ENCODE results near the gene BCLAF1.
"Not testable (repeated sequence)": the region's sequence is repeated elsewhere in the genome, so short reads cannot be mapped to it uniquely, and the experiment has no call there.

Gene BCLAF1

GRCh38 chr6:136317971-136318370 is 28.3 kb upstream of the BCLAF1 start:
- Mint-ChIP-seq H3K27me3 (no peaks in the 10 kb centered on the region), H3K27ac (no peak overlapping the region), H3K4me1 (no peaks in the 10 kb centered on the region), H3K9me3 (no peaks in the 10 kb centered on the region), H3K4me3 (no peak overlapping the region)
- no peak for DNase-seq
- no peak for ATAC-seq

- H3K4me1 Mint-ChIP-seq: no peaks in the 10 kb centered on the region
- H3K27me3 Mint-ChIP-seq: no peaks in the 10 kb centered on the region
- ATAC-seq: peak; percentile 82
Measured at GRCh38 chr6:136317021-136317694, 27.5 kb upstream of the BCLAF1 start.

GRCh38 chr6:136315594-136315993 is 25.9 kb upstream of the BCLAF1 start:
- Mint-ChIP-seq H3K4me1 (no peaks in the 10 kb centered on the region), H3K9me3 (no peaks in the 10 kb centered on the region), H3K4me3 (no peak overlapping the region), H3K27ac (peak overlapping the region in 1 of 2 donors; percentile 64), H3K27me3 (no peaks in the 10 kb centered on the region)
- DNase-seq (no peak), ATAC-seq (no peak)

More at GRCh38 chr6:136317021-136317694, 27.5 kb upstream of the BCLAF1 start:
- H3K27ac Mint-ChIP-seq: no peak overlapping the region
- peak; percentile 52 to 62 for DNase-seq
- no peak overlapping the region for H3K4me3 Mint-ChIP-seq
- H3K9me3 Mint-ChIP-seq: no peaks in the 10 kb centered on the region

GRCh38 chr6:136312975-136313374 is 23.3 kb upstream of the BCLAF1 start:
- Mint-ChIP-seq H3K9me3 (no peaks in the 10 kb centered on the region), H3K27ac (no peak overlapping the region), H3K4me1 (no peaks in the 10 kb centered on the region), H3K27me3 (no peaks in the 10 kb centered on the region), H3K4me3 (no peak overlapping the region)
- ATAC-seq (no peak), DNase-seq (no peak)

GRCh38 chr6:136309729-136310311 is 20.2 kb upstream of the BCLAF1 start:
- Mint-ChIP-seq H3K27ac (peak overlapping the region in 1 of 2 donors; percentile 93), H3K27me3 (no peaks in the 10 kb centered on the region), H3K4me3 (no peak overlapping the region), H3K9me3 (no peaks in the 10 kb centered on the region), H3K4me1 (no peaks in the 10 kb centered on the region)
- DNase-seq: no peak
- ATAC-seq: no peak

GRCh38 chr6:136309171-136309570 is 19.5 kb upstream of the BCLAF1 start:
- ATAC-seq (no peak), DNase-seq (no peak)
- no peak overlapping the region for H3K27ac Mint-ChIP-seq
- no peaks in the 10 kb centered on the region for H3K4me1 Mint-ChIP-seq
- H3K9me3 Mint-ChIP-seq: no peaks in the 10 kb centered on the region
- no peak overlapping the region for H3K4me3 Mint-ChIP-seq
- no peaks in the 10 kb centered on the region for H3K27me3 Mint-ChIP-seq

GRCh38 chr6:136308469-136308868 is 18.8 kb upstream of the BCLAF1 start:
- not testable (repeated sequence) for H3K4me3 Mint-ChIP-seq, H3K4me1 Mint-ChIP-seq, DNase-seq, H3K27me3 Mint-ChIP-seq, H3K27ac Mint-ChIP-seq, ATAC-seq, H3K9me3 Mint-ChIP-seq

GRCh38 chr6:136307351-136307750 is 17.7 kb upstream of the BCLAF1 start:
- H3K27ac Mint-ChIP-seq: peak overlapping the region in 1 of 2 donors; percentile 42
- H3K4me3 Mint-ChIP-seq: no peak overlapping the region
- ATAC-seq: no peak
- H3K9me3 Mint-ChIP-seq: no peaks in the 10 kb centered on the region
- no peaks in the 10 kb centered on the region for H3K27me3 Mint-ChIP-seq
- no peak for DNase-seq
- H3K4me1 Mint-ChIP-seq: no peaks in the 10 kb centered on the region

- H3K27ac Mint-ChIP-seq: no peak overlapping the region
- H3K4me3 Mint-ChIP-seq: no peak overlapping the region
- no peaks in the 10 kb centered on the region for H3K27me3 Mint-ChIP-seq
- no peaks in the 10 kb centered on the region for H3K4me1 Mint-ChIP-seq
- no peak for ATAC-seq
- no peaks in the 10 kb centered on the region for H3K9me3 Mint-ChIP-seq
- no peak for DNase-seq
Measured at GRCh38 chr6:136306466-136306865, 16.8 kb upstream of the BCLAF1 start.

- ATAC-seq (no peak), DNase-seq (no peak)
- no peaks in the 10 kb centered on the region for H3K4me1 Mint-ChIP-seq
- H3K9me3 Mint-ChIP-seq: no peaks in the 10 kb centered on the region
- H3K4me3 Mint-ChIP-seq: no peak overlapping the region
- no peak overlapping the region for H3K27ac Mint-ChIP-seq
- H3K27me3 Mint-ChIP-seq: no peaks in the 10 kb centered on the region
Measured at GRCh38 chr6:136304410-136304809, 14.8 kb upstream of the BCLAF1 start.

- no peak overlapping the region for H3K4me3 Mint-ChIP-seq
- ATAC-seq: no peak
- no peaks in the 10 kb centered on the region for H3K9me3 Mint-ChIP-seq
Measured at GRCh38 chr6:136303516-136303915, 13.9 kb upstream of the BCLAF1 start.

GRCh38 chr6:136294621-136295020 is 5.0 kb upstream of the BCLAF1 start:
- no peak overlapping the region for H3K4me3 Mint-ChIP-seq
- H3K27ac Mint-ChIP-seq: no peak overlapping the region
- H3K4me1 Mint-ChIP-seq: peaks cover 24% of the 10 kb centered on the region
- no peaks in the 10 kb centered on the region for H3K27me3 Mint-ChIP-seq
- ATAC-seq (no peak), DNase-seq (no peak)
- no peaks in the 10 kb centered on the region for H3K9me3 Mint-ChIP-seq

More at GRCh38 chr6:136303516-136303915, 13.9 kb upstream of the BCLAF1 start:
- Mint-ChIP-seq H3K4me1 (no peaks in the 10 kb centered on the region), H3K27me3 (no peaks in the 10 kb centered on the region), H3K27ac (no peak overlapping the region)
- DNase-seq: no peak

- H3K4me1 Mint-ChIP-seq: peaks cover 50% of the 10 kb centered on the region
- H3K4me3 Mint-ChIP-seq: peak overlapping the region; percentile 94 to 98
- H3K9me3 Mint-ChIP-seq: no peaks in the 10 kb centered on the region
Measured at GRCh38 chr6:136290410-136291010, 864 bp upstream of the BCLAF1 start.

GRCh38 chr6:136289327-136289578 is 393 bp downstream of the BCLAF1 start:
- H3K9me3 Mint-ChIP-seq: no peaks in the 10 kb centered on the region
- DNase-seq: peak; percentile 94 to 96
- peak; percentile 70 for ATAC-seq
- no peaks in the 10 kb centered on the region for H3K27me3 Mint-ChIP-seq
- peak overlapping the region; percentile 94 to 98 for H3K4me3 Mint-ChIP-seq
- peaks cover 63% of the 10 kb centered on the region for H3K4me1 Mint-ChIP-seq
- peak overlapping the region; percentile 100 for H3K27ac Mint-ChIP-seq

More at GRCh38 chr6:136290410-136291010, 864 bp upstream of the BCLAF1 start:
- DNase-seq (peak; percentile 80 to 88), ATAC-seq (peak; percentile 69)
- H3K27me3 Mint-ChIP-seq: no peaks in the 10 kb centered on the region
- peak overlapping the region; percentile 100 for H3K27ac Mint-ChIP-seq

- ATAC-seq (peak; percentile 68), DNase-seq (peak; percentile 81 to 89)
- H3K27ac Mint-ChIP-seq: peak overlapping the region; percentile 100
Measured at GRCh38 chr6:136288566-136289326, 900 bp downstream of the BCLAF1 start.

GRCh38 chr6:136284909-136285308 is 4.7 kb downstream of the BCLAF1 start:
- no peaks in the 10 kb centered on the region for H3K27me3 Mint-ChIP-seq
- H3K27ac Mint-ChIP-seq: peak overlapping the region in 1 of 2 donors; percentile 19
- H3K4me1 Mint-ChIP-seq: peaks cover 75% of the 10 kb centered on the region
- H3K4me3 Mint-ChIP-seq: peak overlapping the region; percentile 65 to 75
- no peaks in the 10 kb centered on the region for H3K9me3 Mint-ChIP-seq
- no peak for ATAC-seq
- no peak for DNase-seq

More at GRCh38 chr6:136288566-136289326, 900 bp downstream of the BCLAF1 start:
- Mint-ChIP-seq H3K9me3 (no peaks in the 10 kb centered on the region), H3K27me3 (no peaks in the 10 kb centered on the region), H3K4me3 (peak overlapping the region; percentile 94 to 98), H3K4me1 (peaks cover 68% of the 10 kb centered on the region)
